UCSD-AML1 (cell line): ENCODE results near the gene HOXA11.

Source experiments
- DNase-seq: peaks from one replicate; lab custom pipeline; 2025; ENCODE audit not compliant: unreplicated experiment; lab: John Stamatoyannopoulos, UW

The HOXA11 gene

DNA sequence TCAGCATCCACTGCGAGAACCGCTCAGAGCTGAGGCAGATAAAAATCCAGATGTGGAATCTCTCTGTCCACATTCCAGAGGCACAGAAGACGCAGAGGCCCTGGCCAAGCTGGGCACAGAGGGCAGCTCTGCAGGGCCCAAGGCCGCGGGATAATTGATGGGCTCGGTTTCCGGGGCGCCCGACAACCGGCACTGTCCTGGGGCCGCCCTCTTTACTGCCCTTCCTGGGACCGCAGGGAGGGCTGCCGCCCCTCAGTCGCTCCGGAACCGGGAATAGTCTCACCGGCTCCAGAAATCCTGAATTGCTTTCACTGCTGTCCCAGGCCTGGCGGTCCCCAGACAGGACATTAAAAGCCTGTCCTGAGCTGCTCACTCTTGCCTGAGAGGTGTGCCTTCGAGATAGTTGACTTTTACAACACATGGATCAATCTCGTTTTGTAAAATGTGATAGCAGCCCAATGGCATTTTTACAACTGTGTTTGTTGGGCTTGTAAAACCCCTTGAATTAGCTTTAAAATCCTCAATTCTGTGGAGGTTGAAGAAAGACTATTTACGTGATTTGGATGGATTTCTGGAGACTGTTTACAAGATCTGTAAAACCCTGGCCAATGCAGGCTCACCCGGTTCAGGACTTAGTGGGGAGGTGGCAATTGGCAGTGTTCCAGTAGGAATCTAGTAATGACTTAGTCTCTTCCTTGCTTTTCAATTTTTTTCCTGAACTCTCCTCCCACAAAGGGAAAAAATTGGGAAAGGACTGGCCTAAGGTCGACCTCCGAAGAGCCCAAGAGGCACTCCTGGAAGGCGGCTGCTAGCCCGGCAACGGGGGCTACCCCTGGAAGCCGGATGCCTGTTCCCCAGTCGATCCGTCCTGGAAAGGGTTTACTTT is 36.0 kb downstream of the HOXA11 start:
- no peak for DNase-seq

DNA sequence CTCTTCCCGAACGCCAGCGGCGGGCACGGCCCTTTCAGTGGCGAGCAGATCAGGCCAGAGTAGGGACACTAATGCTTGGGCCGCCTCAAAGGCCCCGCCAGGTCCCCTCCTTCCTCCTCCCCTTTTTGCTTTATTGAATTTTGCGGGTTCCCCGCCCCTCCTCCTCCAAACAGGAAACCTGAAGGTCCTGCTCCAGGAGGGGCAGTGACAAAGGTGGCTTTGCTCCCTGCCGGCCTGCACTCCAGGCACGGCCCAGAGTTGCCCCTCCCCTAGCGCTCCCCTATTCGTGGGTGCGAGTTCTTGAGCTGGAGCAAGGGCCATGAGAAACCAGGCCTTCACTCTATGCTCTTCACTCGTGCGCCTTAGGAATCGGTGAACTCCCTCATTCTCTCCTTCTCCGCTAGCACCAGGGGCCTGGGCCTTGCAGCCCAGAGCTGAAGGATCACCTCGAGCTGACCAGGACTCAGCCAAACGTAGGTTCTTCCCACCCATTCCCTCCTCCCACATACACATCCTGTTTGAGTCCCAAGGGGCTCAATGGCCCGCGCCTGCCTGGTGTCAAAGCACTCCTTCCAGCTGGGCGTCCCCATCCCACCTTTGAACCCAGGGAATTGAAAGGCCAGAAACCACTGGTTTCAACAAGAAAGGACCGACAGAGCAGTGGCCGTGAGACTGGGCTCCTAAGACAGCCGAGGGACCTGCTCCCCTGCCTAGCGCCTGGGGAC is 36.8 kb downstream of the HOXA11 start:
- DNase-seq: no peak

DNA sequence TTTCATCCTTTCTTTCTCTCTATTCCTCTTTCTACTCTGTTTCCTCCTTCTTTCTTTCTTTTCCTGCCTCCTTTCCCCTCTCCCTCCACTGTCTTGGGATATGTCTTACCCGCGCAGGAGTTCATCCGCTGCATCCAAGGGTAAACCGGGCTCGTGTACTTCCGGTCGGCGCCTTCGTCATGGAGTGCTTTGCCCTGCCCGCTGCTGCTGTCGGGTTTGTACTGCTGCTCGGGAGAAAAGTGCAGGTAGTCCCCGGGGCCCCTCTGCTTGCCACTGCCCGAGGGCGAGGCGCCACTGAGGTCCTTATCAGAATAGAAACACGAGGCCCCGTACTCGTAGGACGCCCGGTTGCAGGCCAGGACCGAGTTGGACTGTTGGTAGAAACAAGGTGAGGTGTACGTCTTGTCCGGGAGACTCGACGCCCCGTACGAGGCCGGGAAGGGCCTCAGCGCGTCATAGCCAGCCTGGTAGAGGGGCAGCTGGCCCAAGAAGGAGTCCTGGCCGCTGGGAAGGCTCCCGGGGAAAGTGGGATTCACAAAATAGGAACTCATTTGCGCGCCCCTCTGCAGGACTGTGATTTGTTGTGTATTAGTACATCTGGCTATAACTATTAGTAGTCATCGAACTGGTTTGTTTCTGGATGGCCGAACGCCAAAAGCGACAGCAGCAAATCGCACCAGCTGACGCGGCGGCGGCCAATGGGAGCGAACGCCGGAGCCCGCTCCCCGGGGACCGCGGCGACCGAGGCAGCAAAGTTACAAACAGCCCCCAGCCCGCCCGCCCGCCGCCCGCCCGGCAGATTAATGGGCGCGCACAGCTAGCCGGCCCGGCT is 37.6 kb downstream of the HOXA11 start, which contains the start of gene HOXA6:
HOXA6 (minus strand) TSS at position 576 of the 832 bp plus-strand sequence; CDS start at position 551, 25 bp downstream.
- no peak for DNase-seq

DNA sequence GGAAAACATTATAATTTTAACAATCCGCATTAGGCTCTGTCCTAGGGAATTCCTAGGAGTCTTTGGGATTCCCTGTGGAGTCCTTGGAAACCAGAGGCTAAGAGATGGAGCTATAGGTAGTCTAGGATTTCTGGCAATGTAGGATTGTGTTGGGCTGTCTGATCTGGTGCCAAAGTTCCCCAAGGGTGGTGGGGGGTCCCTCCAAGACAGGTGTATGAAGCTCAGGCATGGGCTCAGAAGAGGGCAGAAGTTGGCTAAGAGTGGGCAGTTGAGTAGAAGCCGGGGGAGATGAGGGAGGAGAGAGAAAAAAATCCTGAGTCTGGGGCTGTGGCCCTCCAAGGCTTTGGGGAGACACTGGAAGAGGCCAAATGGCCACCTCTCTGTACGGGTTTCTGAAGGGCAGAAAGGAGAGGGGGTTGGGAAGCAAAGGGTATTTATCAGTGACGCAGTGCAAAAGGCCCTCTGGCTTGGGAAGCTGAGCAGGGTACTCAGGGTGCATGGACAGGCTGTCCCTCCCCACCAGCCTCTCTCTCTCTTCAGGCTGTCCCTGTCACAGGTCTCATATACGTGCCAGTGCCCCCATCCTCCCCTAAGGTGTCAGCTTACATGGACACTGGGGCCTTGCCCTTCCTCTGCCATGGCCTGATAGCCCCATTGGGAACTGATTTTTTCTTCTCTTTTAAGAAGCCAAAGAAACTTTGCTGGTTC is 38.4 kb downstream of the HOXA11 start:
- no peak for DNase-seq

DNA sequence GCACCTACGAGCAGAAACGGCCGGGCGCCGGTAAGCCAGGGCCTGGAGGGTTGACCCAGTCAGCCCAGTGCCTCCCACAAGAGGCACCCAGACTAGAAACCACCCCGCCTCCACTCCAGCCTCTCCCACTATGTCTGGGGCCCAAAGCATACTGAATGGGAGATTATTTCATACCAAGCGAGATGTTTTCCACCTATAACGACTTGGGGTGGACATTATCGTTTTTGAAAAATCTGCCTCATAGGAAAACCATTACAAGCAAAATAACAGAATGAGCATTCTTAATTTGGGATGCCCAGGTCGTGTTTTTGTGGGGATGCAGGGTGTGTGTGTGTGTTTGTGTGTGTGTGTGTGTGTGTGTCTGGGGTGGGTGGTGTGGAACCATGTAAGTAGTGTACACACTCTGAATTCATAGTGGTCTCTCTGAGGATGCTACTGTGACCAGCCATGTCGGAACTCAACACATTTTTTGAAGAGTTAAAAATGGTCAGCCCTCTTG is 39.1 kb downstream of the HOXA11 start:
- DNase-seq: no peak

DNA sequence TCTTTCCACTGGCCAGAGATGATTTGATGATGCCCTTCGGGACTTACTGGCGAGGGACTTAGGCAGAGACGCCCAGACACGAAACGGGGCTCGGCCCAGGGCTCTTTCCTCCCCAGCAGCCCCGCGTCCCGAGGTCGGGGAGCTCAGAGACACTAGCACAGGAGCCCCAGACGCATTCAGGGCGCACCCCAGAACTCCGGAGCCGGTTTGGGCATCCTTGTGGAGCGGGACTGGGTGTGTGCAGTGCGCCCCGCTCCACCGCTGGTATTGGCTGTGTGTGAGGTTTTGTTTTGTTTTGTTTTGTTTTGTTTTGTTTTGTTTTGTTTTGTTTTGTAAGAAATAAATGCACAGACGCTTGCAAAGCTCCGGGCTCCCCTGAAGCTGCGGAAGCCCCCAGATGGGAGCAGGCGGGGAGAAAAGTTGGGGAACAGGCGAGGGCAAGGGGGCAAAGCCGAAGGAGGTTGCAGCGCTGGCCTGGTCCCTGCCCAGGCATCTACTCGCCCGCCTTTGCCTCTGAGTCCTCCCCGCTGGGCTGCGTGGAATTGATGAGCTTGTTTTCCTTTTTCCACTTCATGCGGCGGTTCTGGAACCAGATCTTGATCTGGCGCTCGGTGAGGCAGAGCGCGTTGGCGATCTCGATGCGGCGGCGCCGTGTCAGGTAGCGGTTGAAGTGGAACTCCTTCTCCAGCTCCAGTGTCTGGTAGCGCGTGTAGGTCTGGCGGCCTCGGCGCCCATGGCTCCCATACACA is 39.7 kb downstream of the HOXA11 start:
- no peak for DNase-seq

DNA sequence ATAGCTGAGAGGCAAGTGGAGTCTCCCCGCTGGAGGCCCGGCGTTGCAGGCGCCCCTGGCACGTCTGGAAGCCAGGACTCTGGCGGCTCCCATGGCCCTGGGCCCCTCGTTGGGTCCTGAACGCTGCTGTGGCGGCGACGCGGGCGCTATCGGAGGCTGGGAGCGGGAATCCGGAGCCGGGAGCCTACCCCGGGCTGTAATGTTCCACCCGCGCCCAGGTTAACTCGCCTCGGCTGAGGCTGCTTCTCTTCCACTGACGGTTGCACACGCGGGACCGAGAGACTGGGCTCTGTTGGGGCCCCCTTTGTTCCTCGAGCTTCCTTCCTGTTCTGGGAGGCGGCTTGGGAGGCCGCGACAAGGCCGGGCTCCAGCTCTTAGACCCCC is 40.3 kb downstream of the HOXA11 start:
- DNase-seq: no peak

DNA sequence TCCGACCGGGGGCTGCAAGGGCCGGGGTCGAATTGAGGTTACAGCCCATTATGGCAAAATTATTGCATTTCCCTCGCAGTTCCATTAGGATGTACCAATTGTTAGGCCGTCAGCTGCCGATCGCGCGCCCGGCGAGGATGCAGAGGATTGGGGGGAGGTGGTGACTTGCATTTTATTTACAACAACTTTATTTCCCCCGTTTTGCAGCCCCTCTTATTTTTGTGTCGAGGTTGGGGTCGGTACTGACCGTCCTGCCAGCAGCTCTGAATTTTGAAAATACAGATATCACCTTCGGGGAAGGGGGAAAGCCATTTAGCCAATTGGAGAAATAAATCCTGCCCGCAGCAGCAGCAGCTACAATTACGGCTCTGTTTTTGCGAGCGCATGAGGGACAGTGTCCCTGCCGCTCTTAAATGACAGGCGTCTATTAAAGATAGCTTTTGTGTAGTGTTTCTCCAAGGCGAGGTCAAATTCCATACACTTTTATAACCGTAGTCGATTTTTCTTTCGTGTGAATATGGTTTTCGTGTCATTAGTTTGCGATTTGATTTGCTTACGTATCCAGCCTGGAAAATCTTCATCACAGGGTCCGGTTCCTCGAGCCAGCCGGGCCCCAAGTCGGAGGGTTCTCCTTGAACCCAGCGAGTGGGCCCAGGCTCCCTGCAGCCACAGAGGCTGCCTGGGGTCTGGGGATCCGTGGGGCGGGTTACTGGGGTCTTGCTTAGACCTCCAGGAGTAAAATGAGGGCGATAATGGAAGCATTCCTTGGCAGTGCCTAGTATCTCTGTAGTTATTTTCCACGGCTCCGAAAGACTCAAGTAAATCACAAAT is 40.9 kb downstream of the HOXA11 start:
- DNase-seq: no peak

DNA sequence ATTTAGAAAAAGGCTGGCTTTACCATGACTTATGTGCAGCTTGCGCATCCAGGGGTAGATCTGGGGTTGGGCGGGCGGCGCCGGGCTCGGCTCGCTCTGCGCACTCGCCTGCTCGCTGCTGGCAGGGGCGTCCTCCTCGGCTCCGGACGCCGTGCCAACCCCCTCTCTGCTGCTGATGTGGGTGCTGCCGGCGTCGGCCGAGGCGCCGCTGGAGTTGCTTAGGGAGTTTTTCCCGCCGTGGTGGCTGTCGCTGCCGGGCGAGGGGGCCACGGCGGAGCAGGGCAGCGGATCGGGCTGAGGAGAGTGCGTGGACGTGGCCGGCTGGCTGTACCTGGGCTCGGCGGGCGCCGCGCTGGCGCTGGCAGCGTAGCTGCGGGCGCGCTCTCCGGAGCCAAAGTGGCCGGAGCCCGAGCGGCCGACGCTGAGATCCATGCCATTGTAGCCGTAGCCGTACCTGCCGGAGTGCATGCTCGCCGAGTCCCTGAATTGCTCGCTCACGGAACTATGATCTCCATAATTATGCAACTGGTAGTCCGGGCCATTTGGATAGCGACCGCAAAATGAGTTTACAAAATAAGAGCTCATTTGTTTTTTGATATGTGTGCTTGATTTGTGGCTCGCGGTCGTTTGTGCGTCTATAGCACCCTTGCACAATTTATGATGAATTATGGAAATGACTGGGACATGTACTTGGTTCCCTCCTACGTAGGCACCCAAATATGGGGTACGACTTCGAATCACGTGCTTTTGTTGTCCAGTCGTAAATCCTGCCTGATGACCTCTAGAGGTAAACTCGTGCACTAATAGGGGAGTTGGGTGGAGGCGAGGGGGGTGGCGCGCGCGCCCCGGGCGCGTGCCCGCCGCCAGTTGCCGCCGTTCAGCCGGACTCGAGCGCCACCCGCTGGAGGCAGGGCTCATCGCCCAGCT is 41.7 kb downstream of the HOXA11 start, which contains the start of gene HOXA5:
HOXA5 (minus strand) TSS at position 659 of the 927 bp plus-strand sequence; CDS start at position 585, 74 bp downstream.
- no peak for DNase-seq

DNA sequence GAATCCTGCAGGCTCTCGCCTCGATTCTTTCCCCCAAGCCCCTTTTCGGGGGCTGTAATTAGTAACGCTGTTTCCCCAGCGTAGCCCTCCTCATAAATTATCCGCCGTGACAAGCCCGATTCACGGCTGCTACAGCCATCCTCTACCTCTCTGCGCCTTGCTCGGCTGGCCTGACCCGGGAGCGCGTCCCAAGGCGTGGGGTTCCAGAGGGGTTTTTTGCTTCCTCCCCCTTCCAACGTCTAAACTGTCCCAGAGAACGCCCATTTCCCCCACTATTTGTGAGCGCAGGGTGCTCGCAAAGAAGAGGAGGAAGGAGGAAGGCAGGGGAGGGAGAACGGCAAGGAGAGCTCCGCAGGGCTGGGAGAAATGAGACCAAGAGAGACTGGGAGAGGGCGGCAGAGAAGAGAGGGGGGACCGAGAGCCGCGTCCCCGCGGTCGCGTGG is 42.4 kb downstream of the HOXA11 start:
- no peak for DNase-seq

DNA sequence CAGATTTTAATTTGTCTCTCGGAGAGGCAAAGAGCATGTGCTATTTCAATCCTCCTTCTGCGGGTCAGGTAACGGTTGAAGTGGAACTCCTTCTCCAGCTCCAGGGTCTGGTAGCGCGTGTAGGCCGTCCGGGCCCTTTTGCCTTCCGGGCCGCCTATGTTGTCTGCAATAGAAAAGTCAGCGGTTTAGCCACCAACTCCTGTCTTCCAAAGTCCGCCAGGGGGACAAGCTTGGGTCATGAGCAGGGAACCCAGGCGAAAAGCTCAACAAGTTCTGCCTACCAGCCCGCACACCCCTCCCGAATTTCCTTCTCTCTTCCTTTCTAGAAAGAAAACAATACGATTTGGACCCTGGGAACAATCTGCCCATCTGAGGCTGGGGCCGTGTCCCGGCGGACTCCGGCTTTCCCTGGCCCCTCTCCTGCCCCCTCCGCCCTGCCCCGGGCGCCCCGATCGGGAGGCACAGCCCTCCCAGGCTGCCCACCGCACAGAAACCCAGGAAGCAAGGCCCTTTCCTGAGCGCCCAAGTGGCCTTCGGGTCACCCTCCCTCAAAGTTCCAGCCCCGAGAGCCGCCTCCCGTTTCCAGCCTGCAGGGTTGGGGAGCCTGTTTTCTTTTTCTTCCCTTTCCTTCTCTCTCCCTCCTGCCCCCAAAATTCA is 43.0 kb downstream of the HOXA11 start:
- DNase-seq: no peak

DNA sequence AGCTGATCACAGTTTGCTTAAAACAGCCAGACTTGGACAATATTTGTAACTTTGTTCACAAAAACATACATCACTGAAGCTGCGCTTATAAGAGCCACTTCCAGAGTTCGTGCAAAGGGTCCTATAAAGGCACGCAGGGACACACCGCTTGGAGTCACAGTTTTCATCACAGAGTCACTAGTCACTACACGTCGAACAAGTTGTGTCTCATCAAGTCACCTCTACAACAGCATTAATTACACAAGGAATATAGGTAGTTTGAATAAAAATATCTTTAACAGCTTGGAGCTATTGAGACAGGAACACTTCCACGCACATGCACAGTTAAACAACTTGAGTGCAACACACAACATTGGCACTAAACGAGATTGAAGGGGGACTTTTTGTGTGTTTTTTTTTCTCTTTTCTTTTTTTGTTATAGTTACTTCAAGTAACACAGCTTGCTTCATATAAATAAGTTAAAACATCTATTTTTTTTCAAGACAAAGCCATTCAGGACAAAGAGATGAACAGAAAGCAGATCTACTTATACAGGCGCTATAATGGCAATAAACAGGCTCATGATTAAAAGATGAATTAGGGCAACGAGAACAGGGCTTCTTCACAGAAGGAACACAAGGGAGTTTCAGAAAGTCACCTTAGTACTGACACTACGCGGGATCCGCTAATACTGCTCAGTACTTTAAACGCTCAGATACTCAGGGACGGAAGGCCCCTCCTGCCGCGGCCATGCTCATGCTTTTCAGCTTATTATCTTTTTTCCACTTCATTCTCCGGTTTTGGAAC is 43.7 kb downstream of the HOXA11 start:
- DNase-seq: no peak

DNA sequence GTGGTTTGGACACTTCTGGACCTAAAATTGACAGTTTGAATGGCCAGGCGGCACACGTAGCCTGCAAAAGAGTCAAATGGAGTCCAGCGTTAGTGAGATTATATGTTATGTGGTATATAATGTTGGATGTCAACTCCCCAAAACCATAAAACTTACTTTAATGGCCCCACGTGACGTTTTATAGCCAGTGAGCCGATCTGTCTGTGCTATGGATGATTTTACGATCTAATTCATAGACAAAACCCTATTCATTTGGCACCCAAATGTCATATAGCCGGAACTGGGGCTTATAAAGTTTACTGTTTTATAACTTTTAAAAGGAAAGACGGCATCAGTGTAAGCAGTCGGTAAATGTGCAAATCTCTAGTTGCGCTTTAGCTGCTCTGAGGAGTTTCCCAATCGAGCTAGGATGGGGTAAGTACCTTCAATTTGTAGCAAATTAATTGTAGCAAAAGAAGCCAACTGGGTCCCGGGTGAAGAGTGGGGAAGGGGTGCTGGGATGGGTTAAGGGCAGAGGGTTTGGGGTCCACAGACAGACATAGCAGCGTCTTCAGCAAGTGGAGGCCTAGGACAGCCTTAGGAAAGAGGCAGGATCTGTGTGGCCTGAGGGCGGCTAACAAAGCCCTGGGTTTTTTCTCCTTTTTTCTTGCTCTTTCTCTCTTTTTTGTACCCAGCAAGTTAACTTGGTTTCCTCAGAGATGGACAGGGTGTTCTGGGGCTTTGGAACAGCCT is 44.7 kb downstream of the HOXA11 start:
- no peak for DNase-seq

DNA sequence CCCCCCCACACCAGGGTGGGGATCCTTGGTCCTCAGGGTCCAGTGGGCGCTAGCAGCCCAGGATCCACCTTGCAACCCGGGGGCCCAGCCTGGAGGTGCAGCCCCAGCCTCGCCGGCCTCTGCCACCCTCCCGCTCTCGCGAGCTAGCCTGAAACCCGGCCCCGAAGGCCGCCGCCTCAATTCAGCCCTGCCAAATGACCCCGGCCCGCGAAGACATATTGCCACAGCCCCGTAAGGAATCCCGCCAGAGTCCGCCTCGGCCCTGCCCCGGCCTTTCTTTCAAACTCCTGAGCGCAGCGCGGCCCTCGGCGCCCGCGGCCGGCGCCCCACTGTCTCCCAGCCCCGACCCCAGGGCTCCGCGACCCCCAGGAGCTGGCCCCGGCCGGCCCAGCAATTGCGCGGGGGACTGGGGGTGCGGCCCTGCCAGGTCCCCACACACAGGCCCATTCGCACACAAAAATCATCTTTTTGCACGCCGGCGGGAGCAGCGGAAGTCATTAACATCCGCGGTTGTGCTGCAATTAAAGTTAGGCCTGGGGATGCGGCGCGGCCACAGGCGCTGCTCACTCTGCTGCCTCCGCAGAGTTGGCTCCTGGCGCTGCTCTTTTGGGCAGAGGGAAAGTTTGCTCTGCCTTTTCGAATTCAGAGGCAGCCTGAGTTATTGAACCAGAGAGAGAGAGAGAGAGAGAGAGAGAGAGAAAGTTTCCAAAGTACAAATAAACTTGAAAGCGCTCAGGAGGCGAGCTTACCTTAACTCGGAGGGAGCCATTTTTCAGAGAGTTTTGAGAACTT is 45.5 kb downstream of the HOXA11 start:
- no peak for DNase-seq

DNA sequence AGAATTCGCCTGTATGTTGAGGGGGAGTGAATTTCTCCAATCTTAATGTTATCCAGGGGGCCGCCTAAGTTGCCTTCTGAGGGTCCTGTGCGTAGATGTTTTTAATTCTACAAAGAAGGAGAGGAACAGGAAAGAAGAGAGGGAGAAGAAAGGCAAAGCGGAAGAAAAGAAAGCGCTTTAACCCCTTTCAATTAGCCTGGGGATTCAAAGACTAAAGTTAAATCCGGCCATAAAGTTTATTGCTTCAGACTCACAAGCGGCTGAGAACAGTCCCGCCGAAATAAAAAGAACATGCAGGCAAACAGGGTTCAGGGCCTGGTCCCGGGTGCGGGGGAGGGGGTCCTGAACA is 46.1 kb downstream of the HOXA11 start:
- no peak for DNase-seq
